Measurements from ENCODE around the gene SULT4A1.

The SULT4A1 gene

GRCh38 chr22:43883012-43883661 is 20.8 kb upstream of the SULT4A1 start:
- in situ Hi-C loops (cut with MboI; ENCODE audit: low sequenced_read_pairs, unreplicated experiment), result no loop called here
- peak; percentile 72 for TF ChIP-seq CTCF (IDR thresholded peaks at IDR 0.05; ENCODE audit: borderline replicate concordance, control extremely low read depth, extremely low read depth, insufficient read depth, missing control alignments)
- DNase-seq (ENCODE audit: low spot score), result peak; percentile 89

GRCh38 chr22:43882122-43882767 is 19.9 kb upstream of the SULT4A1 start:
- DNase-seq (ENCODE audit: low spot score), result no peak
- TF ChIP-seq CTCF (IDR thresholded peaks at IDR 0.05; ENCODE audit: borderline replicate concordance, control extremely low read depth, extremely low read depth, insufficient read depth, missing control alignments), result no peak
- in situ Hi-C loops (cut with MboI; ENCODE audit: low sequenced_read_pairs, unreplicated experiment), result no loop called here

GRCh38 chr22:43881091-43882061 is 19.1 kb upstream of the SULT4A1 start:
- in situ Hi-C loops (cut with MboI; ENCODE audit: low sequenced_read_pairs, unreplicated experiment), result no loop called here
- no peak for TF ChIP-seq CTCF (IDR thresholded peaks at IDR 0.05; ENCODE audit: borderline replicate concordance, control extremely low read depth, extremely low read depth, insufficient read depth, missing control alignments)
- no peak for DNase-seq (ENCODE audit: low spot score)

- in situ Hi-C loops (cut with MboI; ENCODE audit: low sequenced_read_pairs, unreplicated experiment), result no loop called here
- TF ChIP-seq CTCF (IDR thresholded peaks at IDR 0.05; ENCODE audit: borderline replicate concordance, control extremely low read depth, extremely low read depth, insufficient read depth, missing control alignments), result no peak
- DNase-seq (ENCODE audit: low spot score), result no peak
These were observed 18.3 kb upstream of the SULT4A1 start for GRCh38 chr22:43880541-43880991.

- TF ChIP-seq CTCF (IDR thresholded peaks at IDR 0.05; ENCODE audit: borderline replicate concordance, control extremely low read depth, extremely low read depth, insufficient read depth, missing control alignments), result no peak
- in situ Hi-C loops (cut with MboI; ENCODE audit: low sequenced_read_pairs, unreplicated experiment), result no loop called here
- DNase-seq (ENCODE audit: low spot score), result no peak
These were observed 17.7 kb upstream of the SULT4A1 start for GRCh38 chr22:43879901-43880540.
